Gastrocnemius medialis (tissue), 4 donors: Measurements from ENCODE around the gene DNAJB12. TPM values are rescaled to one million over a fixed set of nuclear protein-coding genes. Genes with fewer than 3 reads are reported as not detected.
A peak's percentile ranks its signal among the peaks of the same experiment; 100 is the strongest.

Source experiments
- ATAC-seq, 2 donors: fragments of 150-250 bp; one replicate each; pipeline ENCODE4 v1.9.1; 2016
- DNase-seq, 2 donors: peaks; one replicate each; pipeline ENCODE4 v3.0.0-alpha.2; 2019
- H3K27ac ChIP-seq, 4 donors: fragments of 200-600 bp; sonication (generic); 1 replicate in 1 of 4; 2 replicates in 3 of 4; pipeline ENCODE4 v1.5.1; 2016 to 2018; ENCODE audit warnings: mild to moderate bottlenecking in 2 of 4, moderate library complexity in 1 of 4
- H3K27me3 ChIP-seq, 3 donors: fragments of 200-600 bp; sonication (generic) in 2 of 3; 1 replicate in 1 of 3; 2 replicates in 2 of 3; pipeline versions ENCODE4 v1.5.1 to v1.6.0; 2016 to 2019; ENCODE audit warnings: mild to moderate bottlenecking in 1 of 3, moderate library complexity in 1 of 3
- H3K36me3 ChIP-seq, 2 donors: fragments of 200-600 bp; sonication (generic) in 1 of 2; one replicate each; pipeline ENCODE4 v1.5.1; 2017 to 2018
- H3K4me1 ChIP-seq, 2 donors: fragments of 200-600 bp; sonication (generic) in 1 of 2; one replicate each; pipeline ENCODE4 v1.5.1; 2016 to 2017; ENCODE audit warnings: mild to moderate bottlenecking in 2 of 2
- H3K4me3 ChIP-seq, 4 donors: fragments of 200-600 bp; sonication (generic) in 3 of 4; 1 replicate in 1 of 4; 2 replicates in 3 of 4; pipeline ENCODE4 v1.5.1; 2016 to 2019; ENCODE audit warnings: mild to moderate bottlenecking in 2 of 4
- H3K9me3 ChIP-seq, 3 donors: fragments of 200-600 bp; sonication (generic) in 2 of 3; 1 replicate in 1 of 3; 2 replicates in 2 of 3; pipeline ENCODE4 v1.5.1; 2016 to 2019
- POLR2A ChIP-seq, 2 donors: fragments of 450-650 bp; IDR thresholded peaks; one replicate each; pipeline ENCODE4 v1.6.1; 2017; ENCODE audit warnings: antibody characterized with exemption in 2 of 2, mild to moderate bottlenecking in 2 of 2, moderate library complexity in 2 of 2
- in situ Hi-C, 4 donors: fragments of 200-750 bp; cut with MboI; loops; one replicate each; pipeline versions ENCODE4 v1.15.0 to v1.8.0; 2017; ENCODE audit warnings: low sequenced_read_pairs in 4 of 4
- intact Hi-C: fragments of 100-400 bp; cut with DNase I; formaldehyde crosslinking; loops from one replicate; pipeline ENCODE4 v1.15.1; 2023; ENCODE audit warnings: low total_unique reads
- total RNA-seq, 4 donors: library from RNA; depleted of rRNA; stranded (reverse); fragments of >200 nt; gene quantifications; one replicate each; pipeline versions ENCODE4 v1.1.0 to v1.2.3, GENCODE V29; 2016
- TF ChIP-seq, protein P1 (sequence below), 5 experiments: fragments of 450-650 bp in 3 of 5; fragments of 200-600 bp in 2 of 5; sonication (generic) in 2 of 5; IDR thresholded peaks in 4 of 5; conservative IDR thresholded peaks in 1 of 5; 1 replicate in 4 of 5; 2 replicates in 1 of 5; pipeline ENCODE4 v1.5.1; 2016 to 2019; ENCODE audit warnings: antibody characterized with exemption in 5 of 5, mild to moderate bottlenecking in 3 of 5, moderate library complexity in 3 of 5

DNAJB12 gene
- total RNA-seq, 4 donors from 2014 or later, result 35.8 to 49.7 (median 39.0) TPM

DNA sequence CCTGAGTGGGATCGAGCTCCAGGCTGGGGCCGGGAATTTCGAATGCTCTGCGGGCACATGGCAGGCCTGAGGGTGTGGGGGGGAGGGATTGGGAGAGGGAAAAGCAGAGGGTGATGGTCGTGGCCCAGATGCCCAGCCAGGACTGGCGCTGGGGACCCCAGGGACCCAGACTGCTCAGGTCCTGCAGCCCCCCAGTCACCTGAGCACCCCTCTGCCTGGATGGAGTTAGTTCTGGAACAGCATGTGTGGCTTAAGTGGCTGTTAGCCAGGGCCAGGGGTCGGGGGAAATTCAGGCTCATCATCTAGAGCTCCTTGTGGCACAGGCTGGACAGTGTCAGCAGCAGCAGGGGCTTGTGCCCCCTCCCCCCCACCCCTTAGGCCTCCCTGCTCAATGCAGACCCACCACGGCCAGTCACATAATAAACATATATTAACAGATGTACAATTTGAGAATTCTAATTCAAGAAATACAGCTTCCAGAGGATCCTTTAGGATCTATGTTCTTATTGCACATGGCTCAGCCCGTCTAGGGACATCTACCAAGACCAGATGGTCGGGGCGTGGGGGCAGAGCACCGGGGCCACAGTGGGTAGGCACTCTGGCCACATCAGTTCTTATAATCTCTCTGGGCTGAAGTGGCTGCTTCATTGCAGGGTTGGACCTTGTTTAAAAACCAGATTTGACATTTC is 22.2 kb downstream of the DNAJB12 start:
- in situ Hi-C loops (loop anchor here (10.0 to 25.0 kb wide), 6 partner anchors 118 to 378 kb away; partner anchors contain the start of genes CHST3 (in 3 of the 4), ANAPC16 (in 2 of the 4) and ASCC1 (in 2 of the 4)), intact Hi-C loops (loop anchor here (10.0 kb wide), 1 partner anchor 438 kb away; no protein-coding TSS in a partner anchor)
- no peak for TF ChIP-seq POLR2A (IDR thresholded peaks at IDR 0.05)
- TF ChIP-seq, protein P1, sequence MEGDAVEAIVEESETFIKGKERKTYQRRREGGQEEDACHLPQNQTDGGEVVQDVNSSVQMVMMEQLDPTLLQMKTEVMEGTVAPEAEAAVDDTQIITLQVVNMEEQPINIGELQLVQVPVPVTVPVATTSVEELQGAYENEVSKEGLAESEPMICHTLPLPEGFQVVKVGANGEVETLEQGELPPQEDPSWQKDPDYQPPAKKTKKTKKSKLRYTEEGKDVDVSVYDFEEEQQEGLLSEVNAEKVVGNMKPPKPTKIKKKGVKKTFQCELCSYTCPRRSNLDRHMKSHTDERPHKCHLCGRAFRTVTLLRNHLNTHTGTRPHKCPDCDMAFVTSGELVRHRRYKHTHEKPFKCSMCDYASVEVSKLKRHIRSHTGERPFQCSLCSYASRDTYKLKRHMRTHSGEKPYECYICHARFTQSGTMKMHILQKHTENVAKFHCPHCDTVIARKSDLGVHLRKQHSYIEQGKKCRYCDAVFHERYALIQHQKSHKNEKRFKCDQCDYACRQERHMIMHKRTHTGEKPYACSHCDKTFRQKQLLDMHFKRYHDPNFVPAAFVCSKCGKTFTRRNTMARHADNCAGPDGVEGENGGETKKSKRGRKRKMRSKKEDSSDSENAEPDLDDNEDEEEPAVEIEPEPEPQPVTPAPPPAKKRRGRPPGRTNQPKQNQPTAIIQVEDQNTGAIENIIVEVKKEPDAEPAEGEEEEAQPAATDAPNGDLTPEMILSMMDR (IDR thresholded peaks at IDR 0.05 in 4 of 5, conservative IDR thresholded peaks at IDR 0.05 in 1 of 5), result no peak
- ATAC-seq, result no peak
- Histone ChIP-seq H3K36me3 (peaks cover 0 to 14% of the 10 kb centered on the region in 2 donors), H3K4me3 (no peak overlapping the region), H3K9me3 (no peaks in the 10 kb centered on the region), H3K4me1 (peaks cover 69 to 76% of the 10 kb centered on the region in 2 donors), H3K27ac (peak overlapping the region; percentile 85 to 95 (median 90)), H3K27me3 (no peaks in the 10 kb centered on the region)
- no peak for DNase-seq

DNA sequence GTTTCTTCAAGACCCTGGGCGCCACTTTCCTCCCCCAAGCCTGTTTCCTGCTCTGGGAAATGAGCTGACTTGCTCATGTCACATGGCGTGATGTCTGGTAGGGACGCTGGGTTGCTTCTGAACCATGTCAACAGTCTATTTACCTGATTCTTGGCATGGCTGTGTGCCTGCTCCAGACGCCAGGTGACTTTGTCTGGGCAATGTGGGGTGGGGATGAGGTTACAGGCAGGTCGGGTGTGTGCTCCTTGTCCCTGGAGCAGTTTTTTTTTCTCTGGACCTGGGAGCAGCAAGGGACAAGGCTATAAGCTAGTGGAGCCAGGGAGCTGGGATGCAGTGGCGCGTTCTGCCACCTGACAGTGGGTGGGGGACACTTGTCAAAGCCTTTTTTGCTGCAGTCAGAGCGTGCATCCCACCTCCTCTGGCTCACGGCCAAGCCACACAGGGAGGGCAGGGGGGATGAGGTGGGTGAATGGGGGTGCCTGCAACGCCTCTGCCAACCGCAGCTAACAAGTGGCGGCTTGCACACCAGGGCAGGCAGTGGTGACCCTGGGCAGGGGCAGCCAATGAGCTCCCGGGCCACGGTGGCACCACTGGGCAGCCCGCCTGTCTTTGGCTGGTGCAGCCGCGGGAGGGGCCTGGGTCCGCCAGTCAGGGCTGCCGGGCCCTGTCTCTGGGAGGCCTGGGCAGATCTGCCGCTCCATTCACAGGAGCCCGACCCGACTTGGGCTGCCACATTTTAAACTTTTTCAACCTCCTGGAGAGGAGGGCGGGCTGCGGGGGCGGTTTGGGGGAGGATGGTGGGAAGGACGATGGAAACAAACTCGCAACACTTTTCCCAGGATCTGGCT is 22.9 kb downstream of the DNAJB12 start:
- Histone ChIP-seq H3K4me1 (peaks cover 73 to 76% of the 10 kb centered on the region in 2 donors), H3K27ac (peak overlapping the region; percentile 85 to 95 (median 90)), H3K9me3 (no peaks in the 10 kb centered on the region), H3K36me3 (peaks cover 0 to 11% of the 10 kb centered on the region in 2 donors), H3K27me3 (no peaks in the 10 kb centered on the region), H3K4me3 (peak overlapping the region in 1 of 4 donors; percentile 1)
- peak; percentile 13 to 39 for TF ChIP-seq POLR2A (IDR thresholded peaks at IDR 0.05)
- TF ChIP-seq, protein P1 (IDR thresholded peaks at IDR 0.05 in 4 of 5, conservative IDR thresholded peaks at IDR 0.05 in 1 of 5), result peak in 3 of 5 experiments; percentile 28 to 38 (median 35)
- peak; percentile 67 to 78 for DNase-seq
- ATAC-seq, result peak; percentile 2 to 33
- in situ Hi-C loops (loop anchor here (10.0 to 25.0 kb wide), 6 partner anchors 117 to 377 kb away; partner anchors contain the start of genes CHST3 (in 3 of the 4), ANAPC16 (in 2 of the 4) and ASCC1 (in 2 of the 4)), intact Hi-C loops (loop anchor here (10.0 kb wide), 1 partner anchor 437 kb away; no protein-coding TSS in a partner anchor)

DNA sequence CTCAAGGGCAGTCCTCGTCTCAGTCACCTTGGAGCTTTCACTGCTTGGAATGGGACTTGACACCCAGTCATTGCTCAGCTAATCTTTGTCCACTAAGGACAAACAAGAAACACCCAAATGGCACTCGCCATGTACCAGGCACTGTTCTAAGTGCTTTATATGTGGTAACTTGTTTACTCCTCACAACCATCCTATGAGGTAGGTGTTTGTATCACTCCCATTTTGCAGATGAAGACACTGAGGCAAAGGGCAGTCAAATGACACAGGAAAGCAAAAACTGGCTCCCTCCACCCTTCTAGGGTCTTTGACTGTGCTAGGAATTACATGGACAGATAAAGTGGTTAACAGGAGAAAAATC is 24.7 kb downstream of the DNAJB12 start:
- Histone ChIP-seq H3K9me3 (no peaks in the 10 kb centered on the region), H3K27me3 (no peaks in the 10 kb centered on the region), H3K27ac (peak overlapping the region; percentile 84 to 96 (median 87)), H3K36me3 (peaks cover 0 to 11% of the 10 kb centered on the region in 2 donors), H3K4me1 (peaks cover 65 to 70% of the 10 kb centered on the region in 2 donors), H3K4me3 (no peak overlapping the region)
- no peak for DNase-seq
- TF ChIP-seq, protein P1 (IDR thresholded peaks at IDR 0.05 in 4 of 5, conservative IDR thresholded peaks at IDR 0.05 in 1 of 5), result no peak
- TF ChIP-seq POLR2A (IDR thresholded peaks at IDR 0.05), result no peak
- no peak for ATAC-seq
- intact Hi-C loops (loop anchor here (10.0 kb wide), 1 partner anchor 435 kb away; no protein-coding TSS in a partner anchor), in situ Hi-C loops (loop anchor here (10.0 to 25.0 kb wide), 6 partner anchors 115 to 375 kb away; partner anchors contain the start of genes CHST3 (in 3 of the 4), ANAPC16 (in 2 of the 4) and ASCC1 (in 2 of the 4))

DNA sequence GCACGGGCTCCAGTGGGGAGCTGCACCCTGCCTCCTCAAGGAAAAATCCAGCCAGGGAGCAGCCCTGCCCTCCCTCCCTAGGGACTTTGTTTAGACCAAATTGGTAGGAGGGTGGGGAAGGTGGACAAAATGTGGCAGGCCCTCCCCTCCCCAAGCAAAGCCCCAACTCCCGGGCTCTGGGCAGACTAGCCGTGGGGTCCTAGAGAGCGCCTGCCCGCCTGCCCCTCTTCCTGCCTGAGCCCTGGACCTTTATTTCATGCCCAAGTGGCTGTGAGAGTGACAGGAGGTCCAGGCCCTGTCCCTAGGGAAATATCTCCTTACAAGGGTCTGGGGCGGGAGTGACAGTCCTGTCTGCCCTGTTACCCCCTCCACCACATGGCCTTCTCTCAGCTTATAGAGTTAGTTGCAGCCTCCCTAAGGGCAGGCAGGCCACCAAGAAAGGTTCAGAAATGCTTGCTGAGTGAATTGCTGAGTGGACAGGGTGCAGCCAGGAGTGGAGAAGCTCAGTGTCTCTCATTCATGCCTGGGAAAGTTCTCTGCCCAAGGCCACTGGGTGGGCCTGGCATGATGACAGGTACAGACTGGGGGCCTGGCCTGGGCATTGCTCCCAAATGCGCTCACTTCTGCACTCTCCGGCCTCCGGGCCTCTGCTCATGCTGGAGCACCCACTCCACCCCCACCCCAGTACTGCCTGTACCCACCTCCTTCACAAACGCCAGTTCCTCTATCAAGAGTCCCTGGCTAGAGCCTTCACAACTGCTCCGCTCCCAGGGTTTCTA is 25.2 kb downstream of the DNAJB12 start:
- ATAC-seq (no peak), DNase-seq (no peak)
- no peaks in the 10 kb centered on the region for H3K9me3 ChIP-seq
- H3K4me1 ChIP-seq, result peaks cover 65 to 70% of the 10 kb centered on the region in 2 donors
- in situ Hi-C loops (loop anchor here (5.0 to 25.0 kb wide), 8 partner anchors 52 to 375 kb away; partner anchors contain the start of genes CHST3 (in 3 of the 4), ANAPC16 (in 2 of the 4) and ASCC1 (in 2 of the 4)), intact Hi-C loops (loop anchor here (2.0 to 10.0 kb wide), 2 partner anchors 115 to 435 kb away; no protein-coding TSS in a partner anchor)
- H3K27ac ChIP-seq, result peak overlapping the region; percentile 84 to 96 (median 87)
- no peaks in the 10 kb centered on the region for H3K27me3 ChIP-seq
- peaks cover 0 to 11% of the 10 kb centered on the region in 2 donors for H3K36me3 ChIP-seq
- TF ChIP-seq, protein P1 (IDR thresholded peaks at IDR 0.05 in 4 of 5, conservative IDR thresholded peaks at IDR 0.05 in 1 of 5), result no peak
- TF ChIP-seq POLR2A (IDR thresholded peaks at IDR 0.05), result no peak
- H3K4me3 ChIP-seq, result no peak overlapping the region
